ENCODE measurements around the gene EIF4G2. TPM values are rescaled to one million over a fixed set of nuclear protein-coding genes. Genes with fewer than 3 reads are reported as not detected.
"Not testable (repeated sequence)": the region's sequence is repeated elsewhere in the genome, so short reads cannot be mapped to it uniquely, and the experiment has no call there.

The EIF4G2 gene
- polyA plus RNA-seq, 6 donors from 2014 or later, result 536 to 677 (median 589) TPM

- H3K4me3 Mint-ChIP-seq; H3K9me3 Mint-ChIP-seq; H3K36me3 Mint-ChIP-seq; DNase-seq; ATAC-seq (ENCODE audit: low read depth in 2 of 2); H3K27me3 Mint-ChIP-seq; H3K27ac Mint-ChIP-seq: not testable (repeated sequence)
- H3K4me1 Mint-ChIP-seq, result peaks cover 17 to 23% (median 17%) of the 10 kb centered on the region in 3 donors
Observed at GRCh38 chr11:10836884-10837283, 28.2 kb upstream of the EIF4G2 start.

GRCh38 chr11:10829139-10829538, 20.4 kb upstream of the EIF4G2 start:
- no peak for ATAC-seq (ENCODE audit: low read depth in 2 of 2)
- no peaks in the 10 kb centered on the region for H3K27me3 Mint-ChIP-seq

GRCh38 chr11:10828402-10828801, 19.7 kb upstream of the EIF4G2 start:
- Mint-ChIP-seq H3K36me3 (peaks cover 0 to 4% of the 10 kb centered on the region in 2 donors), H3K4me1 (peaks cover 18 to 27% (median 25%) of the 10 kb centered on the region in 3 donors), H3K27ac (no peak overlapping the region), H3K4me3 (no peak overlapping the region), H3K9me3 (no peaks in the 10 kb centered on the region), H3K27me3 (no peaks in the 10 kb centered on the region)
- ATAC-seq (ENCODE audit: low read depth in 2 of 2), result no peak
- DNase-seq, result no peak

More at GRCh38 chr11:10829139-10829538, 20.4 kb upstream of the EIF4G2 start:
- H3K9me3 Mint-ChIP-seq, result no peaks in the 10 kb centered on the region
- no peak overlapping the region for H3K27ac Mint-ChIP-seq
- DNase-seq, result no peak
- peaks cover 17 to 20% (median 18%) of the 10 kb centered on the region in 3 donors for H3K4me1 Mint-ChIP-seq
- no peak overlapping the region for H3K4me3 Mint-ChIP-seq
- H3K36me3 Mint-ChIP-seq, result peaks cover 0 to 4% of the 10 kb centered on the region in 2 donors

GRCh38 chr11:10824888-10825287, 16.2 kb upstream of the EIF4G2 start:
- DNase-seq, result peak; percentile 61
- H3K27me3 Mint-ChIP-seq, result no peaks in the 10 kb centered on the region
- peak overlapping the region in 7 of 8 donors; percentile 24 to 88 (median 72) for H3K4me3 Mint-ChIP-seq
- H3K9me3 Mint-ChIP-seq, result no peaks in the 10 kb centered on the region
- peak overlapping the region; percentile 74 to 99 (median 92) for H3K27ac Mint-ChIP-seq
- peaks cover 0 to under 1% of the 10 kb centered on the region in 2 donors for H3K36me3 Mint-ChIP-seq
- H3K4me1 Mint-ChIP-seq, result peaks cover 20 to 37% (median 32%) of the 10 kb centered on the region in 3 donors
- ATAC-seq (ENCODE audit: low read depth in 2 of 2), result peak; percentile 98 to 99

- H3K9me3 Mint-ChIP-seq, result no peaks in the 10 kb centered on the region
- ATAC-seq (ENCODE audit: low read depth in 2 of 2), result peak in 1 of 2 donors; percentile 17
- H3K4me1 Mint-ChIP-seq, result peaks cover 20 to 37% (median 32%) of the 10 kb centered on the region in 3 donors
- DNase-seq, result no peak
- H3K27me3 Mint-ChIP-seq, result no peaks in the 10 kb centered on the region
- H3K36me3 Mint-ChIP-seq, result no peaks in the 10 kb centered on the region
- peak overlapping the region; percentile 41 to 98 (median 91) for H3K27ac Mint-ChIP-seq
- H3K4me3 Mint-ChIP-seq, result peak overlapping the region; percentile 18 to 81 (median 52)
Observed at GRCh38 chr11:10823152-10823579, 14.4 kb upstream of the EIF4G2 start.

GRCh38 chr11:10822491-10822890, 13.8 kb upstream of the EIF4G2 start:
- H3K36me3 Mint-ChIP-seq; H3K27me3 Mint-ChIP-seq; DNase-seq; H3K4me3 Mint-ChIP-seq; ATAC-seq (ENCODE audit: low read depth in 2 of 2); H3K9me3 Mint-ChIP-seq: not testable (repeated sequence)
- H3K27ac Mint-ChIP-seq, result peak overlapping the region in 3 of 6 donors; percentile 33 to 98 (median 88)
- peaks cover 20 to 37% (median 32%) of the 10 kb centered on the region in 3 donors for H3K4me1 Mint-ChIP-seq

GRCh38 chr11:10818594-10818993, 9.9 kb upstream of the EIF4G2 start:
- DNase-seq, result no peak
- no peak overlapping the region for H3K27ac Mint-ChIP-seq
- no peak overlapping the region for H3K4me3 Mint-ChIP-seq
- ATAC-seq (ENCODE audit: low read depth in 2 of 2), result no peak
- H3K9me3 Mint-ChIP-seq, result no peaks in the 10 kb centered on the region
- H3K36me3 Mint-ChIP-seq, result no peaks in the 10 kb centered on the region
- peaks cover 9 to 12% (median 10%) of the 10 kb centered on the region in 3 donors for H3K4me1 Mint-ChIP-seq
- no peaks in the 10 kb centered on the region for H3K27me3 Mint-ChIP-seq

- H3K27ac Mint-ChIP-seq, result no peak overlapping the region
Observed at GRCh38 chr11:10813945-10814344, 5.2 kb upstream of the EIF4G2 start.

GRCh38 chr11:10809373-10810160, 841 bp upstream of the EIF4G2 start:
- no peaks in the 10 kb centered on the region for H3K27me3 Mint-ChIP-seq
- H3K27ac Mint-ChIP-seq, result peak overlapping the region; percentile 97 to 99 (median 98)
- H3K4me1 Mint-ChIP-seq, result peaks cover 22 to 32% (median 29%) of the 10 kb centered on the region in 3 donors
- no peak for DNase-seq
- H3K9me3 Mint-ChIP-seq, result no peaks in the 10 kb centered on the region
- ATAC-seq (ENCODE audit: low read depth in 2 of 2), result peak; percentile 6 to 7
- H3K4me3 Mint-ChIP-seq, result peak overlapping the region; percentile 93 to 99 (median 98)
- peaks cover 4 to 19% of the 10 kb centered on the region in 2 donors for H3K36me3 Mint-ChIP-seq

More at GRCh38 chr11:10813945-10814344, 5.2 kb upstream of the EIF4G2 start:
- ATAC-seq (ENCODE audit: low read depth in 2 of 2) (no peak), DNase-seq (no peak)
- no peaks in the 10 kb centered on the region for H3K27me3 Mint-ChIP-seq
- no peaks in the 10 kb centered on the region for H3K9me3 Mint-ChIP-seq
- no peaks in the 10 kb centered on the region for H3K36me3 Mint-ChIP-seq
- peaks cover 4 to 13% (median 12%) of the 10 kb centered on the region in 3 donors for H3K4me1 Mint-ChIP-seq
- H3K4me3 Mint-ChIP-seq, result no peak overlapping the region

- ATAC-seq (ENCODE audit: low read depth in 2 of 2) (peak; percentile 0), DNase-seq (no peak)
- H3K27ac Mint-ChIP-seq, result peak overlapping the region; percentile 97 to 99 (median 98)
- peaks cover 30 to 46% (median 30%) of the 10 kb centered on the region in 3 donors for H3K4me1 Mint-ChIP-seq
- H3K36me3 Mint-ChIP-seq, result peaks cover 18 to 28% of the 10 kb centered on the region in 2 donors
- H3K4me3 Mint-ChIP-seq, result peak overlapping the region; percentile 93 to 99 (median 98)
- no peaks in the 10 kb centered on the region for H3K27me3 Mint-ChIP-seq
- H3K9me3 Mint-ChIP-seq, result no peaks in the 10 kb centered on the region
Observed at GRCh38 chr11:10808235-10808552, 532 bp downstream of the EIF4G2 start.

- Mint-ChIP-seq H3K4me1 (peaks cover 30 to 47% (median 30%) of the 10 kb centered on the region in 3 donors), H3K36me3 (peaks cover 19 to 28% of the 10 kb centered on the region in 2 donors), H3K27me3 (no peaks in the 10 kb centered on the region), H3K4me3 (peak overlapping the region; percentile 93 to 99 (median 98)), H3K9me3 (no peaks in the 10 kb centered on the region), H3K27ac (peak overlapping the region; percentile 97 to 99 (median 98))
- no peak for ATAC-seq (ENCODE audit: low read depth in 2 of 2)
- DNase-seq, result peak; percentile 50
Observed at GRCh38 chr11:10807493-10808234, 1.1 kb downstream of the EIF4G2 start.

- no peak for DNase-seq
Observed at GRCh38 chr11:10806206-10806605, 2.5 kb downstream of the EIF4G2 start.

GRCh38 chr11:10805741-10806140, 3.0 kb downstream of the EIF4G2 start:
- Mint-ChIP-seq H3K4me1 (peaks cover 30 to 54% (median 36%) of the 10 kb centered on the region in 3 donors), H3K27me3 (no peaks in the 10 kb centered on the region), H3K4me3 (peak overlapping the region in 5 of 8 donors; percentile 5 to 98 (median 32)), H3K36me3 (peaks cover 30 to 44% of the 10 kb centered on the region in 2 donors), H3K27ac (peak overlapping the region in 4 of 6 donors; percentile 34 to 97 (median 78)), H3K9me3 (no peaks in the 10 kb centered on the region)
- ATAC-seq (ENCODE audit: low read depth in 2 of 2), result no peak
- DNase-seq, result no peak

More at GRCh38 chr11:10806206-10806605, 2.5 kb downstream of the EIF4G2 start:
- peak overlapping the region in 6 of 8 donors; percentile 93 to 99 (median 98) for H3K4me3 Mint-ChIP-seq
- no peak for ATAC-seq (ENCODE audit: low read depth in 2 of 2)
- H3K4me1 Mint-ChIP-seq, result peaks cover 30 to 52% (median 35%) of the 10 kb centered on the region in 3 donors
- no peaks in the 10 kb centered on the region for H3K9me3 Mint-ChIP-seq
- H3K27me3 Mint-ChIP-seq, result no peaks in the 10 kb centered on the region
- H3K27ac Mint-ChIP-seq, result peak overlapping the region in 3 of 6 donors; percentile 72 to 99 (median 97)
- H3K36me3 Mint-ChIP-seq, result peaks cover 27 to 39% of the 10 kb centered on the region in 2 donors
